Left cardiac atrium (tissue), 4 donors: Measurements from ENCODE around the gene KLKB1. TPM values are rescaled to one million over a fixed set of nuclear protein-coding genes. Genes with fewer than 3 reads are reported as not detected.

Source experiments
- ATAC-seq, 2 donors: fragments of 200-7000 bp; cut with Tn5 transposase; one replicate each; pipeline ENCODE4 v1.9.1; 2020; ENCODE audit warnings: mild to moderate bottlenecking in 2 of 2, moderate library complexity in 2 of 2
- DNase-seq: peaks from one replicate; pipeline ENCODE4 v3.0.0-alpha.2; 2020
- intact Hi-C, 2 donors: fragments of 100-400 bp; cut with DNase I; formaldehyde crosslinking; loops; one replicate each; pipeline versions ENCODE4 v1.14.1 to v1.15.1; 2022 to 2023
- total RNA-seq, 2 donors: library from RNA; stranded (reverse); fragmentation: NEBNext Ultra II Directional; extraction: Animal tissue kit (Norgen Biotek cat#: 25700); gene quantifications; one replicate each; pipeline ENCODE4 v1.2.1, GENCODE V29; 2021
- donor health status: DM: no; HTN: yes; CAD: no.
- donor health status: DM: no; HTN: yes; CAD: no; lungs with severe emphysema.
- donor health status: DM: yes; HTN: yes; CAD: no.
- donor health status: Dilated cardiomyopathy.

Gene KLKB1
- total RNA-seq, 2 donors from 2014 or later: 0.84 to 0.85 TPM

DNA sequence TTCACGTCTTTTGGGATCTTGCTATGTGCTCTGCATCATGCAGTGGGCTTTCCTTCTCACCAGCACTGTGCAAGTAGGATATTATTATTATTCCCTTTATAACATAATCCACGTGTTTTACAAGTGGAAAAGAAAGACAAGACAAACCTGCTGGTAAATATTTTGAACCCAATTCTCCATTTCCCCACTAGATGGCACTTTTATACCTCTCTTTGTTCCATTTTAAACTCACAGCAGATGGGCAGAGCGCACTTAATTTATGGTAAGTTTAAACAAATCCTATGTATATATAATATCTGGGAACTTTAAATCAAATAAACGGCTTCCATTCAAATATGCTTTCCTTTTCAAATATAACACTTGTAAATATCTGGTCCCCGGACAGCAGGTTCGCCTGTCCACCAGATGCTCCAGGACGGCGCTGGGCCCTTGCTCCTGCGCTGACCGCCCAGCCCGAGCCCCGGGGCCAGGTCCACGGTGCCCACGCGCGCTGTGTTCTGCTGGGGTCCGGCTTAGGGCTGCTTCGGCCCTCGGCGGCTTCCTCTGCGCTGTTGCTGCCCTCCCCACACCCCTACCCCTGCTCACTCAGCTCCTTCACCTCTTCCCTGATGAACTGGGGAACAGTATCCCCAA lies 69.8 kb downstream of the KLKB1 start:
- intact Hi-C loops: loop anchor here (2.0 to 10.0 kb wide), 2 partner anchors 288 to 292 kb away; no protein-coding TSS in a partner anchor
- DNase-seq (no peak), ATAC-seq (no peak)

DNA sequence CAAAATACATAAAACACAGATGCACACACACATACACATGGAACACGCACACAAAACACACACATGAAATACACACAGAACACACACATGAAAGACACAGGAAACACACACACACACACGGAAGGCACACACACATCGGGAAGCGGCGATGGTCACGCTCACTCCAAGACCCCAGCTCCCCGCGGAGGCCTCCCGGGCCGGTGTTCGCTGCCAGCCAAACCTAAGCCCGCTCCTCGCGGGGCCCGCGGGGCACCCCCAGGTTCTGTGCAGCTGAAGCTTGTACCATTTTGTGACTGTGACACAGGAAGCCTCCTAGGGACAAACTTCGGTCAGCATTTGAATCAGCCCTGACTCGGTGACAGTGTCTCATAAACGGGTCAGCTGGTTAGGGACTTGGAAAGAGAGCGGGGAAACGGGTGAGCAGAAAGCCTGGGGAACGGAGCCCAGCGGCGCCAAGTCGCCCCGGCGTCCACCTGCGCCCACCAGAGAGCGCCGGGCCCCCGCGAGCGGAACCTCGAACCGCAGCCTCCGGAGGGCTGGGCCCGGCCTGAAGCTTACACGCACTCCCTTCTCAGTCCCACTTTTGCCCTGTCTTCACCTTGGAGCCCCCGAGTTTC lies 70.8 kb downstream of the KLKB1 start:
- DNase-seq (no peak), ATAC-seq (no peak)
- intact Hi-C loops: loop anchor here in 1 of 2 donors (10.0 kb wide), 1 partner anchor 287 kb away; no protein-coding TSS in a partner anchor

DNA sequence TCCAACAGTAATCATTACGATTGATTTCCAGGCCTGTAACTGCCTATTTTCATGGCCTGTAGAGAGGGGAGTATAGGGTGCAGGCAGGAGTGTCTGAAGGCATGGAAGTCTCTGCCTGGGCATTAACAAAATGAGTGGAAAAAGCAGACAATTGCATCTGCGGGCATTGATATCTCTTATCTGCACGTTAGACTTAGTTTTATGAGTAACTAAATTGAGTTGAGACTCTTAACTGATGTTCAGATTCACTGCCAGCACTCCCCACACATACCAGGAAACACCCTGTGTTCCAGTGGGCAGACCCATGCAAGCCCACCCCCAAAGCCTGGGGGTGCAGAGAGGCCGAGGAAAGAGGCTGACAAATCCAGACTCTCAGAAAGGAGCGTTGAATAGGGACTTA lies 72.0 kb downstream of the KLKB1 start:
- DNase-seq (no peak), ATAC-seq (no peak)
- intact Hi-C loops: loop anchor here in 1 of 2 donors (10.0 kb wide), 1 partner anchor 286 kb away; no protein-coding TSS in a partner anchor

DNA sequence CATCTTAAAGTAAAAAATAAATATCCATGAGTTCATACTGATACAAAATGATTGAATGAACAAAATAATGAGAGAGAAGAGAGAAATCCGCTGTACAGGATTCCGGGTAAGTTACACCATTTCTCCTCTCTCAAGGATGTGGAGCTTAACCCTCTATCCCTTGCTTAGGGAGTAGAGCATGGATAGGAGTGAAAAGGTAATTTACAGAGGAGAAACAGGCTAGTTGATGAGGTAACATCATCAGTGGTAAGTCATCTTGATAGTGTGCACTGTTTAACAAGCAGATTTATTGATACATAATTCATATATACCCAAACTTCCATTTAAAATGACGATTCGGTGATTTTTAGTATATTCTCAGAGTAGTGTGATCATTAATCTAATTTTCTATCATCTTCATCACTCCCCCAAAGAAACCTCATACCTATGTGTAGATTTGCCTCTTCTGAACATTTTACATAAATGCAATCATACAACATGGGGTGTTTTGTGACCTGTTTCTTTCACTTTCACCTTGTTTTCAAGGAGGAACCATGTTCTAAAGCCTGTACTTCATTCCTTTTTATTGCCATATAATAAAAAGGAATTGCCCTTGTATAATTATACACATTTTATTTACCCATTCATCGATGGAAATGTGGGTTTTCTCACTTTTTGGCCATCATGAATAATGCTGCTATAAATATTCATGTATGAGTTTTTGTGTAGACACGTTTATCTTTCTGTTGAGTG lies 73.5 kb downstream of the KLKB1 start:
- no peak for ATAC-seq
- DNase-seq: no peak
- intact Hi-C loops: no loop called here

DNA sequence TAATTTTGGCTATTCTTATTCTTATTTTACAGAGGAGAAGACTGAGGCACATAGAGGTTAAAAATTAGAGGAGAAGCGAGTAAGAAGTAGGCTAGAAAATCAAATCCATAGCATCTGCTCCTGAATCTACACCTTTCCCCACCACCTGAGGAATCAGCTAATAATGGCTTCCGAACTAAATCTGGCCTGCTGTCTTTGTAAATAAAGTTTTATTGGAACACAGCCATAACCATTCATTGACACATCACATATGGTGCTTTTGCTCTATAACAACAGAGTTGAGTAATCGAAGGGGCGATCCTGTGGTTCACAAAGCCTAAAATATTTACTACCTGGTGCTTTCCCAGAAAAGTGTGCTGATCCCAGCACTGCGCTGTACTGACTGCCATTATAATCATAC lies 76.9 kb downstream of the KLKB1 start:
- no peak for ATAC-seq
- DNase-seq: no peak
- intact Hi-C loops: no loop called here

DNA sequence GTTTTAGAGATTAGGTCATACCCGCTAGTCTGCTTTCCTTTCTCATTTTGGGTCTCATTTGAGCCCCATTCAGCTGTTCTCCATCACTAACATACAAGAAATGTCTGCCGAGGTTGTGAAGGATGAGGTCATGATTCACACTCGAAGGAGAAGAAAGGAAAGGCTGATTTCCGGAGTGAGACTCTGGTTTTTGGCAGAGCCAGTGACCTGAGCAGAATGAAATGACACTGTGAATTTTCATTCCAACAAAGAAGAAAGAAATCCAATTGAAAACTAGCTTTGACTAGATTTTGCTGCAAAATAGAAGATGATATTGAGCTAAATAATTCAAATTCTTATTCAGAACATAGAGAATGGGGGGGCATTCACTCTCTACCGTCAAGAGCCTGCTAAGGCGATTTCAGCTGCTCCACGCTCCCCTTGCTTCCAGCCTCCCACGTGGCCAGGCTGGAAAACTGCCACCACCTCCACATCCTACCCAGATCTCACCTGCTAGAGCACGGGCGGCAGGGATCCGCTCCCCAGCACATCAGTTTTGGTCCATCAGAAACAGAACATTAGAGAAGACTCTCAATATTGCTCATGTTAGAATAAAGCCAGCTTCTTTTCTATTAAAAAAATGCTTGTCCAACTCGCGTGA lies 77.7 kb downstream of the KLKB1 start:
- ATAC-seq (peak in 1 of 2 donors; percentile 45), DNase-seq (no peak)
- intact Hi-C loops: no loop called here

DNA sequence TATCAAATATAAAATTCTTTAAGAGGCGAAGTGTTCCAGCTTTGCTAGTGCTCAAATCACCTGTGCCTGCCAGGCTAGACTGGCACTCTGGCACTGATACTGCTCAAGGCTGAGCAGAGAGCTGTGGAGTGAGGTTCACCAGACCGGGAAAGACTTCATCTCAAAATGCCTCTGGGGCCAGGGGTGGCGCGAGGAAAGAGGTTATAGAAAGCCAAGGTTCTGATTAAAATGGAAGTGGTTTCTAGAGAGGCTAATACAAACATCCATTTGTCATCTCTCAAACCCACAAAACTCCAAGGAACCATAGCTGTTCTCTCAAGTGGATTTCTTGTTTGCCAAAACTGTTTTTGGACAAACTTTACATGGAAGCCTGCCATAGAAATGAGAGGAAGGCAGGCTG lies 80.2 kb downstream of the KLKB1 start:
- intact Hi-C loops: no loop called here
- ATAC-seq (peak; percentile 38 to 51), DNase-seq (no peak)

DNA sequence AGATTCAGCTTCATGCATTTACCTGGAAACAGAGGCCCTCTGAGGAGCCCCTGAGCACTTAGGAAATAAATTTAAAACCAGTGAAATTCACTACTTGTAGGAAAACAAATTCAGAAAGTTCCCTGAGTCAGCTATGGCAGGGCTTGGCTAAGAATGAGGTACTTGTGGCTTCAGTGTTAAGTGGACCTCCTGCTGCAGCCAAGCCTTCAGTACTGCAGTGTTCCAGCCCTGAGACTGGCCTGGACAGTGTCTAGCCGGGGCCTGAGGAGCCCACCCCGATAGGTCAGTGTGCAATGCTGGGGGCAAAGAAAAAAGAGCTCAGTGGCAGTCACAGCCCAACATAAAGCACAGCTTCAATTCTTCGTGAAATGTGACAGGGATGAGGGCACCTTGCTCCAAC lies 80.6 kb downstream of the KLKB1 start:
- DNase-seq (no peak), ATAC-seq (peak in 1 of 2 donors; percentile 67)
- intact Hi-C loops: no loop called here

Other genes with a start within 250 kb of the KLKB1 start
- gene TLR3, start 158.4 kb upstream of the KLKB1 start, total RNA-seq: 1 to 10 TPM; 5.3 to 8.6 TPM
- gene FAM149A, start 122.8 kb upstream of the KLKB1 start, total RNA-seq: 10 to 100 TPM in 1 of 2 donors, 1 to 10 TPM in 1; 9.6 to 13.1 TPM
- gene CYP4V2, start 35.9 kb upstream of the KLKB1 start, total RNA-seq: 10 to 100 TPM; 26.6 to 32.7 TPM
- not detected for gene F11, start 38.7 kb downstream of the KLKB1 start, total RNA-seq